ENCODE measurements around the gene MGME1.

DNA sequence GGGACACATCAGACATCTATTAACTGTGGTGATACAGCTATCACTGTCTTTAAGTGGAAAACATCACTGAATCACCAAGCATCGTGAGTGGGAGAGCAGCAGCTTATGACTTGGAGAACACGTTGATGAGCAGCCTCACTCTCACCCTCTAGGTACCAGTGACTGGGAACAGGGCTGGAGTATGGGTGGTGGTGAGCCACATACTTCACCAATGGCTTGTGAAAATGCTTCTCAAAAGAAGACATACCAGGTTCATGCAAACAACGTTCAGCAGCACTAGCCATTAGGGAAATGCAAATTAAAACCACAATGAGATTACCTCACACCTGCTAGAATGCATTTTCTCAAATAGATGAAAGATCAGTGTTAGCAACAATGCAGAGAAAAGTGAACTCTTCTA, 25.5 kb upstream of the MGME1 start:
- TF ChIP-seq HDGF (IDR thresholded peaks at IDR 0.05; ENCODE audit: borderline replicate concordance) (no peak), BHLHE40 (IDR thresholded peaks at IDR 0.05; ENCODE audit: borderline replicate concordance) (no peak), SP1 (IDR thresholded peaks at IDR 0.05) (no peak), TARDBP (IDR thresholded peaks at IDR 0.05) (no peak), FOXK2 (IDR thresholded peaks at IDR 0.05) (no peak), FOXM1 (IDR thresholded peaks at IDR 0.05; ENCODE audit: borderline replicate concordance) (no peak), ELF4 (IDR thresholded peaks at IDR 0.05) (no peak)
- TF ChIP-seq, protein P1, sequence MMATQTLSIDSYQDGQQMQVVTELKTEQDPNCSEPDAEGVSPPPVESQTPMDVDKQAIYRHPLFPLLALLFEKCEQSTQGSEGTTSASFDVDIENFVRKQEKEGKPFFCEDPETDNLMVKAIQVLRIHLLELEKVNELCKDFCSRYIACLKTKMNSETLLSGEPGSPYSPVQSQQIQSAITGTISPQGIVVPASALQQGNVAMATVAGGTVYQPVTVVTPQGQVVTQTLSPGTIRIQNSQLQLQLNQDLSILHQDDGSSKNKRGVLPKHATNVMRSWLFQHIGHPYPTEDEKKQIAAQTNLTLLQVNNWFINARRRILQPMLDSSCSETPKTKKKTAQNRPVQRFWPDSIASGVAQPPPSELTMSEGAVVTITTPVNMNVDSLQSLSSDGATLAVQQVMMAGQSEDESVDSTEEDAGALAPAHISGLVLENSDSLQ (IDR thresholded peaks at IDR 0.05), result no peak
